GM21619 (cell line): Measurements from ENCODE around the gene USP5.
"Not testable (repeated sequence)": the region's sequence is repeated elsewhere in the genome, so short reads cannot be mapped to it uniquely, and the experiment has no call there.

ENCODE experiments used
- ATAC-seq: cut with Tn5 transposase; IDR thresholded peaks from one replicate; pipeline ENCODE4 v1.9.1; 2021; ENCODE audit not compliant: unreplicated experiment

The USP5 gene

GRCh38 chr12:6887460-6887859 lies 35.5 kb downstream of the USP5 start:
- no peak for ATAC-seq

- no peak for ATAC-seq
These were observed 36.4 kb downstream of the USP5 start for GRCh38 chr12:6888360-6888759.

DNA sequence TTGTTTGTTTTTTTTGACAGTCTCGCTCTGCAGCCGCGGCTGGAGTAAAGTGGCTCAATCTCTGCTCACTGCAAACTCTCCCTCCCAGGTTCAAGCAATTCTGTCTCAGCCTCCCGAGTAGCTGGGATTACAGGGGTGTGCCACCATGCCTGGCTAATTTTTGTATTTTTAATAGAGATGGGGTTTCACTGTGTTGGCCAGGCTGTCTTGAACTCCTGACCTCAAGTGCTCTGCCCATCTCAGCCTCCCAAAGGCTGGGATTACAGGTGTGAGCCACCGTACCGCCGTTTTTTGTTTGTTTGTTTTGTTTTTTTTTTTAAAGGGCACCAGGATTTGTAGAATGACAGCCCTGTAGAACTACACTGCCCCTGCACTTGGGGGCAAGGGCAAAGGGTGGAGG lies 36.8 kb downstream of the USP5 start:
- ATAC-seq, result not testable (repeated sequence)

- not testable (repeated sequence) for ATAC-seq
These were observed 38.0 kb downstream of the USP5 start for GRCh38 chr12:6889775-6890573.

DNA sequence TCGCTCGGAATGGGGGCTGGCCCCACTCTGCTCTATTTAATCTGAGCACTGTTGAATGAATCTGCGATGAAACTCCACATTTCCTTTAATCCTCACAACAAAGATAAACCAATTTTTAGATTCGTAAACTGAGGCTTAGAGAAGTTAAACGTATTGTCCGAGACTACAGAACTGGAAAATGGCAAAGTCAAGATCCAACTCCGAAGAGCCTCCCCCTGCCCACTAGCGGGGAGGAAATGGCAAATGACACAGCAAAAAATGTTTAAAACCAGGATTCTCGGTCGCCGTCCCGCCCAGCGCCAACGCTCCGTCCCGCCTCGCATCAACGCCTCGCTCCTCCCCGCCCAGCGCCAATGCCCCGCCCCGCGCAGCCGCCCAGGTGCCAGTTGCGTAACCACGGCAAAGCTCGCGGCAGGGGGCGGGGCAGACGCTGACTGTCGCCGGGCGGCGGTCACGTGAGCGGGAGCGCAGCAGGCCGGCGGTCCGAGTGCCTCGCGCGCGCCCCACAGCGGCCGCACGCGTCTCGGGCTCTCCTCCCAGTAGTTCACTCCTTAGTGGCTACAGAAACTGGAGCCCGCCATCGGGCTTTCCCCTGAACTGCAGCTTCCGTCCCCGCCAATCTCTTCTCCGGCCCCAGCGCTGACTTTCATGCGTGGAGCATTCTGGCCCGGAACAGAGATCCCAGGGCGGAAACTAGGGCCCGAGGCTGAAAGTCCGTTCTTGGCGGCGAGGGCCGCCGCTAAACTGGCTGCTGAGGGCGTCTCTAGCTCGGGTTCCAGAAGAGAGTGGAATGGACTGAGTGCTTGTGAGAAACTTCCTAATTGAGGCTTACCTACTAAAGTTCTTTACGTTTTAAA lies 39.1 kb downstream of the USP5 start:
- ATAC-seq, result peak; percentile 94

GRCh38 chr12:6891646-6892001 lies 39.7 kb downstream of the USP5 start:
- ATAC-seq, result no peak

DNA sequence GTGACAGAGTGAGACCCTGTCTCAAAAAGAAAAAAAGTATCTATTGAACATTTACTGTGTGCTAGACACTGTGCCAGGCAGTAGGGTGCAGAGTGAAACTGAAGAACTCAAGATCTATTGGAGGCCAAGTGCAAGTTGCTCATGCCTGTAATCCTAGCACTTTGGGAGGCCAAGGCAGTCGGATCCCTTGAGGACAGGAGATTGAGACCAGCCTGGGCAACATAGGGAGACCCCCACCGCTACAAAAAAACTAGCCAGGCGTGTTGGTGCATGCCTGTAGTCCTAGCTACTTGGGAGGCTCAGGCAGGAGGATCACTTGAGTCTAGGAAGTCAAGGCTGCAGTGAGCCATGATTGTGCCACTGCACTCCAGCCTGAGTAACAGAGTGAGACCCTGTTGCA lies 40.7 kb downstream of the USP5 start:
- not testable (repeated sequence) for ATAC-seq

- no peak for ATAC-seq
These were observed 42.4 kb downstream of the USP5 start for GRCh38 chr12:6894321-6894720.

DNA sequence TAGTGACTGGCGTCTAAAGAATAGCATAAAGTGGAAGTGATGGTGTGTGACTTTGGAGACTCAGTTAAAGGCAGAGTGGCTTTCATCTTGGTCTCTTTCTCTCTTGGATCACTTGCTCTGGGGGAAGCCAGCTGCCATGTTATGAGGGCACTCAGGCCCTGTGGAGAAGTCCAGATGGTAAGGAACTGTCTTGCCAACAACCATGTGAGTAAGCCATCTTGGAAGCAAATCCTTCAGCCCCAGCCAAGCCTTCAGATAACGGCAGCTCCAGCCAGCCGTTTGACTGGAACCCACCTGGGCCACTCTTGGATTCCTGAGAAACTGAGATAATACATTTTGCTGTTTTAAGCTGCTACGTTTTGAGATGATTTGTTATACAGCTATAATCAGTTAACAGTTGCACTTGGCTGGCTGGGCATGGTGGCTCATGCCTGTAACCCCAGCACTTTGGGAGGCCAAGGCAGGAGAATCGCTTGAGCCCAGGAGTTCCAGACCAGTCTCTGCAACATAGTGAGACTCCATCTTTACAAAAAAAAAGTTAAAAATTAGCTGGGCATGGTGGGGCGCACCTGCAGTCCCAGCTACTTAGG lies 45.0 kb downstream of the USP5 start:
- no peak for ATAC-seq

GRCh38 chr12:6899427-6899826 lies 47.5 kb downstream of the USP5 start:
- ATAC-seq, result no peak

- ATAC-seq, result no peak
These were observed 48.0 kb downstream of the USP5 start for GRCh38 chr12:6899837-6900519.

DNA sequence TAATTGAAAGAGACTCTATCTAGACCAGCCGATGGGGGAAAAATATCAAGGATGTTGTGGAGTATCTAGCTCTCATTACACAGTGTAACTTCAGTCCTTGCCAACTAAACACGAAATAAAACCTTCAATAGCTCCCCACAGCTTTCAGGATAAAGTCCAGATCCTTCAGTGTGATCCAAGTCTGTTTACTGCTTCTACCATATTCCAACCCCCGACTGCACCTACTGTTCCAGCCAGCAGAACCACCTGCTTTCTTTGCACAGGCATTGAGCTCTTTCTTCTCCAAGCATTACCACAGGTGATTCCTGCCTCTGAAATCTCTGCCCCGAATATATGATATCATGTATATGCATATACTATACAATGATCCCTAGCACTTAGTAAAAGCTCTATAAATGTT lies 50.5 kb downstream of the USP5 start:
- ATAC-seq, result no peak

DNA sequence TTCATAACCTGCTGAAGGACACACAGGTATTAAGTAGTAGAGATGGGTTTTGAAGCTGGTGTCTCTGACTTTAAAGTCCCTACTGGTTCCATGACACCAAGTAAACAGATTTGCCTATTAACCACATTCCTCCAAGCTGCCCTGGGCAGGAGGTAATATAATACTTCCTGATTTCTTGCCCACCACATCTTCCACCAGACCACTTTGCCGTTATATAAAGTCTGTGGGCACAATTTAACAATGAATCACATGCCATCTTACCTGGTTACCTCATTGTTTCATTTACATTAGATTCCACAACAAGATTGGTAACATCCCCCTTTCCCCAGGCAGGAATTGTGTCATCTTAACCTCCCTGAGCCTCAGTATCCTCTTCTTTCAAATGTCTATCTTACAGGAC lies 51.8 kb downstream of the USP5 start:
- ATAC-seq, result no peak

DNA sequence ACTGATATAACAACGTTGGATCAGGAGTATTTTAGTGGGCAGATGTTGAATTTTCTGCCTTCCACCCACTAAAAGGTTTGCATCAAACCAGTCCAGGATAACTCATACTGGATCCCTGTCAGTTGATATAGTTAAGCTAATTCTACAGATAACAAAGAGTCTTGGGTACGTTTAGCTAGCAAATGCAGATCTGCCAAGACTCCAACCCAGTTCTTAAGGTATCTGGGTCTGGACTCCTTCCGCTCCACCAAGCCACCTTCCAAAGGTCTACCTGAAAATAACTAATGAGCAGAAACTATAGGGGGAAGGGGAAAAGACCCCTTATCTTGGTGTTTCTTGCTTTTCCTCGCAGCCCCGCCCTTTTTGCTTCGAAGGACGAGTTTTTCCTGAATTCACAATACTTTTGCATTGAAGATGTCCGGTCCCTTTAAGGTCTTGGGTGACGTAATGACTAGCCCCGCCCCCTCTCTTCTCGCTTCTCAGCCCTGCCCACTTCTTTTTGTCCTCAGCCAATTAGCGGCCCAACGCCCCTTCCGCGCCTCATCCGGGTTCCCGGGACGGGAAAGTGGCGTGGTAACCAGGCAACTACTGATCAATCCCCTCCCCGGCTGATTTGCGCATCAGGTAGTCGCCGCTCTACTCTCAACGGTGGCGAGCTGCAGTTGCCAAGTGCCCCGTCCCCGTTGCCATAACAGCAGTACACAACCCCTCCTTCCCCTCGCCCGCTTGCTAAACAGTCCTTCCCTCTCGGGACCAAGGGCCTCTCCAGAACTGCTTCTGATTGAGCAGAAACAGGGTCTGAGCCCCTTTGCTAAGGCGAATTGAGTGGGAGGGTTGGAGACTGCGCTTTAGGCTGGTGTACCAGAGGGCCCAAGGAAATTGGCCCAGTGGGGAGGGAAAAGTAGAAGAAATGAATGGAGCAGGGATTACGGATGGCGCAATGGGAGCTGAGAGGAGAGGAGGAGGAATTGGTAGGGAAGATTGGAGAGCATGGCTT lies 52.6 kb downstream of the USP5 start, which contains the start of gene LRRC23:
LRRC23 (plus strand) TSS at position 543 of the 997 bp plus-strand sequence. CDS start 812 bp downstream, outside the sequence.
- peak; percentile 92 for ATAC-seq

- no peak for ATAC-seq
These were observed 53.6 kb downstream of the USP5 start for GRCh38 chr12:6905414-6906040.

DNA sequence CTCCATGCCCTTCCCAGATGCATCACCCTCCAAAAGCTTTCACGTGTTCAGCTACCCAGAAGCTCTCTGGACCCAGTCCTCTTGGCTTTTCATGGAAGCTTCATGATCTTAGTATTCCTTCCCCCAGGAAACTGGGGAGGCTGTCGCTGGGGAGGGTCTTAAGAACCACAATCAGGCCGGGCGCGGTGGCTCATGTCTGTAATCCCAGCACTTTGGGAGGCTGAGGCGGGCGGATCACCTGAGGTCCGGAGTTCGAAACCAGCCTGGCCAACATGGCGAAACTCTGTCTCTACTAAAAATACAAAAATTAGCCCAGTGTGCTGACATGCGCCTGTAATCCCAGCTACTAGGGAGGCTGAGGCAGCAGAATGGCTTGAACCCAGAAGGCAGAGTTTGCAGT lies 56.2 kb downstream of the USP5 start:
- not testable (repeated sequence) for ATAC-seq

DNA sequence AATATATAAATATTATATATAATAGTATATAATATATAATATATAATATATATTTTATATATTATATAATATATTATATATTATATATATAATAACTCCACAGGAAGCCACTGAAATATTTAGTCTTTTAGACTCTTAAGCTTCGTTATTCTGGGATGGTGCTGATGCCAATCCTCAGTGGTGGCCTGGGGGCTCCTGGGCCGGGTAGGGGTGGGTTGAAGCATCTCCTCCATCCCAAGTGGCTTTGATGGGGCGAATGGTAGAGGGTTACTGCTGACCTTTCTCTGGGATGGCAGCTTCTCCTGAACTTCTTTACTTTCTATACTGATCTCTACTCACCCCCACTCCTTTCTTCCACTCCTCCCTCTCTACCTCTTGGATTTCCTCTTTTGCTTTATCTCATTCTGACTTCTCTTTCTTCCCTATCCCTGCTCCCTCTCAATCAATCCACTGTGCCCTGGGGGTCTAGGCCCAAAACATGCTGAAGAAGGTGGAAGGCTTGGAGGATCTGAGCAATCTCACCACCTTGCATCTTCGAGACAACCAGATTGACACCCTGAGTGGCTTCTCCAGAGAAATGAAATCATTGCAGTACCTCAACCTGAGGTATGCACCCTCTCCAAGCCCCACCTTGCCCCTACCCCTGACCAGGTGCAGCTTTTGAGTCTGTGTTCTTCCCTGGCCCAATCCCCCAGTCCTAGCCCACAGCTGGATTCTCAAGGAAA lies 57.6 kb downstream of the USP5 start:
- no peak for ATAC-seq

DNA sequence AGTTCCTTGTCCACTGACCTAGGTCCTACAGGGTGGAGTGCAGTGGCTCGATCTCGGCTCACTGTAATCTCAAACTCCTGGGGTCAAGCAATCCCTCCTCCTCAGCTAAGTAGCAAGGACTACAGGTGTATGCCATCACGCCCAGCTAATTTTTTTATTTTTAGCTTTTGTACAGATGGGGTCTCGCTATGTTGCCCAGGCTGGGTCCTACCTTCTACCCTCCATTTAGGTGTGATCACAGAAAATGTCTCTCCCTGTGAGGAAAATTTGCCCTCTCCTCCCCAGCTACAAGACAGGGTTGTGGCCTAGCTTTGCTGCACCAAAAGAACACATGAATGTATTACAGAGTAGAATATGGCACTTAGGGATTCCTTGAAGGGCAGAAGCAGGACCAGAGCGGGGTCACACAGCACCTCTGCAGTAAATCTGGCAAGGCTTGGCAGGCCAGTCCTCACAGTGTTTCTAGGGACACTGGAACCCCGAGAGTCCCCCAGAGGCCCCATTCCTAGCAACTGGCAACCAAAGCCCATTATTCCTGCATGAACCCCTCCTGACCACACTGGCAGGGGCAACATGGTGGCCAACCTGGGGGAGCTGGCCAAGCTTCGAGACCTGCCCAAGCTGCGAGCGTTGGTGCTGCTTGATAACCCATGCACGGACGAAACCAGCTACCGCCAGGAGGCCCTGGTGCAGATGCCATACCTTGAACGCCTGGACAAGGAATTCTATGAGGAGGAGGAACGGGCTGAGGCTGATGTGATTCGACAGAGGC lies 60.4 kb downstream of the USP5 start:
- no peak for ATAC-seq
